Measurements from ENCODE around the gene ARL6IP6.
A peak's percentile ranks its signal among the peaks of the same experiment; 100 is the strongest.
"Not testable (repeated sequence)": the region's sequence is repeated elsewhere in the genome, so short reads cannot be mapped to it uniquely, and the experiment has no call there.

ARL6IP6 gene

DNA sequence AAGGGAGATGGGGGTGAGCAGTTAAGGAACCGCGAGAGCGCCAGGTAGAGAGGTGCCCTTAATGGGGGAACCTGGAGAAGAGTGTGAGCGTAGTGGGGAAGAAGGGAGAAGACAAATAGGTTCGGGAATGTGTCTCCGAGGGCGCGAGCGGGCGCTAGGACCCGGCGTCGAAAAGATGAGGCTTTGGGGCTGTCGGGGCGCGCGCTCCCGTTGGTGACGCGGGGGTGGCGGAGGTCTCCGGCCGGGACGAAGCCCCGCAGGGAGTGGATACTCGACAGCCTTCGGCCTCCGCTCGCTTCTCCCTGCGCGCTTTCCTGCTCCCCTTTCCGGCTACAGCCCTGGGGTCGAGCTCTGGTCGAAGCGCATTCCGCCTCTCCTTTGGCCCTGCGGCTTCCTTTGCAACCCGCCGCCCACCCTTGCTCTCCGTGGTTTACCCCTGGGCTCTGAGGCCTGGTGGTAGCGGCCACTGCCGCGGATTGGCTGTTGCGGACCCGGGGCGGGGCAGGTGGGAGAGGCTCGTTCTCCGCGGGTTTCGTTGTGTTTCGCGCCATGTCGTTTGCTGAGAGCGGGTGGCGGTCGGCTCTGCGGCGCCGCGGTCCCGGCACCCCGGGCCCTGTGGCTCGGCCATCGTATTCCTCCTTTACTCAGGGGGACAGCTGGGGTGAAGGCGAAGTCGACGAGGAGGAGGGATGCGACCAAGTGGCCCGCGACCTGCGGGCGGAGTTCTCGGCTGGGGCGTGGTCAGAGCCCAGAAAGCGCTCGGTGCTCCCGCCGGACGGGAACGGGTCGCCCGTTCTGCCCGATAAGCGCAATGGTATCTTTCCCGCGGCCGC lies at the start of gene ARL6IP6:
Gene ARL6IP6 (plus strand): TSS at position 545 of the 833 bp plus-strand sequence. CDS start 5 bp downstream, at position 550.
- peak; percentile 88 for DNase-seq

DNA sequence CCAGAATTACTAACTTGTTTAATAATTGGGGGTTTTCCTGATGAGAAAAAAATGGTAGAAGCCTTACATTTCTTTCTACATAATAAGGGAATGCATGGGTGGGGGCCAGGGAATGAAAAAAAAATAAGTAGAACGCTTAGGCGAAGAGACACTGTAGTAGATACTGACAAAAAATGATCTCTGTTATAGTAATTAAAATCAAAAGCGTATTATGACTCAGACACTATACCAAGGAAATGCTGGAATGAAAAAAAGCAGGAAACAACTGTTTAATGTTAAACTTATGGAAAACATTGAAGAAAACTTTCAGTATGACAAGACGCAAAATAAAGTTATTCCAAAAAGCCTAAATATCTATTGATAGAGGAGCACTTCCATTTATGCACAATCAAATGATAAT lies 44.1 kb upstream of the ARL6IP6 start:
- DNase-seq: no peak

DNA sequence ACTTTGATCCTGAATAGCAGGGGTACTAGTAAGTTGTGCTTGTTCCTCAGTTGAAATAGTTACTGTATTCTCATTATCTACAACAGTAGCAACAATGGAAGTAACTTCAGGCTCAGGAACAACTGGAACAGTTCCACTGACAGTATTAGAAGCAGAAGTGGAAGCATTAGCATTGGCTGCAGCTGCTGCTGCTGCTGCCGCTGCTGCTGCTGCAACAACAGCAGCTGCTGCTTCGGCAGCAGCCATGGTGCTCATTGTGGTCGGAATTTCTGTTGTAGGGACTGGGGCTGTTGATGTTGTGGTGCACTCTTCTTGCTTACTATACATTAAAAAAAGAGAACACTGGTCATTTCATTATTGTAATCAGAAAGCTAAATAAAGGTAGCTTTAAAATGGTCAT lies 42.0 kb upstream of the ARL6IP6 start:
- no peak for DNase-seq

DNA sequence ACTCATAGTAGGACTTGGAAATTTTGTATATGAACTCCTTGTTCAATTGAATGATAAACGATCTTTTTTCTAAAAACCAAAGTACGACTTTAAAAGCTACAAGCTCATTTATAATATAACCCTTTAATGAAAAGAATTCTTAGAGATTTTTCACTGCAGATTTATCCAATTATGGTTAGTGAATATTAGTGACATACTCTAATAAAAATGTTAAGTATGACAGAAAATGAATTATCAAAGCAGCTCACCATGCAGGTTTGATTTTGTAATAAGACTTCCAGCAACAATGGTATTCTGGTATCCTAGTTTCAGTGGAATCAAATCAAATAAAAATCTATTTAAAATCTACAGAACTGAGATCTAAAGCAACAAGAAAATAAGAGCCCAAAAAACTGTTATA lies 39.6 kb upstream of the ARL6IP6 start:
- no peak for DNase-seq

DNA sequence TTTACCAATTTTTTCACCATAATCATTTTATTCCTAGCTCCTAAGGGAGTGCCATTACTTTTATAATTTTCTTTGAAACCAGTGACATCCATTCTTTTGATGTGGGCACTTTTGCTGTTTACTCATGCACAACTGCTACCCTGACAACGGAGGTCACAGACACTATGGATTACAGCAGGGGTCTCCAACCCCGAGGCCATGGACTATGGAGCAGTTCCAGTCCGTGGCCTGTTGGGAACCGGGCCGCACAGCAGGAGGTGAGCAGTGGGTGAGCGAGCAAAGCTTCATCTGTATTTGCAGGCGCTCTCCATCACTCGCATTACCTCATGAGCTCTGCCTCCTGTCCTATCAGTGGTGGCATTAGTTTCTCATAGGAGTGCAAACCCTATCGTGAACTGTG lies 35.8 kb upstream of the ARL6IP6 start:
- DNase-seq: no peak

DNA sequence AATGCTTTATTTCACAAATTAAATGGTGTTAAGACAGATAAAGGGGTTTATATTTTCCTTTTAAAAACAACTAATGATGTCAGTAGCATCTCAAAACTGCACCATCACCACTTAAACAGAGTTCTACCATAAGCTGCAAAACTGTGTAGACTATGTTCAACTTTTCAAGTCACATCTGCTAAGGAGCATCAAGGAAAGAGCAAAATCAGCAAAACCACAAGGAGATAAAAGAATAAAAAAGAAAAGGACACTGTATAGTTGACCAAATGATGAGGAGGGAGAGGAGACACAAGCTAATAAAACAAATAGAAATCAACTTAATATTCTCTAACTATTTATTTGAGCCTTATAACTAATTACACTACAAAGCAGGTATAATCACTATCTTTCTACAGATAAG lies 35.0 kb upstream of the ARL6IP6 start:
- no peak for DNase-seq

DNA sequence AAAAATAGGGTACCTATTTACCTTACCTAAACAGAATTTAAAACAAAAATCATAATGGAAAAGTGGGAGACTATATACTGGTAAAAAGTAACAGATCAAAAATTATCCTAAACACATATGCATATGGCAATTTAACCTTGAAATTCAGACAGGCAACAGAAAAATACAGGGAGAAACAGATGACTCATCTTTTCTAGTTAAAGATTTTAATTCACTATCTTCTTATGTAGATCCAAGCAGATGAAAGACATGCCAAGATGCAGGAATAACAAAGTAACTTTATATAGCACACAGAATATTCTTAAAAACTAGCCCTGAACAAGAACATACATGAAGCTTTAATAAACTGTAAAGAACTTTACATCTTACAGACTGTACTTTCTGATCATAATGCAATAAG lies 32.1 kb upstream of the ARL6IP6 start:
- no peak for DNase-seq

DNA sequence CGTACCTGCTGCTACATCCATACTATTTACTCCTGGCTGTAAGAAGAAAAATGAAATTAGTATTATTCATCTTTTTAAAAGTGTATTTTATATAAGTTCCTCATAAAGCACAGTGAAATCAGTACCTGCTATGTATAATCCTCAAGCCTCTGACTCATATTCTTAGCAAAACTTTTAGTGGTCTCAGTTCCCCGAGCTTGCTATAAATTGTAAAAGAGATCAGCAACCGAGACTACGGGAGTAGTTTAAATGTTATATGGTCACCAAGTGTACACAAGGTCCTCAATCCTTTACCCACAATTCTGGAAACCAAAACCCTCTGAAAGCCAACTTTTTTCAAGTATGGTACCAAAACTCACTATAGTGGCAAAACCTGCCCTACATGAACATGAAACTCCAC lies 25.4 kb upstream of the ARL6IP6 start:
- DNase-seq: no peak

DNA sequence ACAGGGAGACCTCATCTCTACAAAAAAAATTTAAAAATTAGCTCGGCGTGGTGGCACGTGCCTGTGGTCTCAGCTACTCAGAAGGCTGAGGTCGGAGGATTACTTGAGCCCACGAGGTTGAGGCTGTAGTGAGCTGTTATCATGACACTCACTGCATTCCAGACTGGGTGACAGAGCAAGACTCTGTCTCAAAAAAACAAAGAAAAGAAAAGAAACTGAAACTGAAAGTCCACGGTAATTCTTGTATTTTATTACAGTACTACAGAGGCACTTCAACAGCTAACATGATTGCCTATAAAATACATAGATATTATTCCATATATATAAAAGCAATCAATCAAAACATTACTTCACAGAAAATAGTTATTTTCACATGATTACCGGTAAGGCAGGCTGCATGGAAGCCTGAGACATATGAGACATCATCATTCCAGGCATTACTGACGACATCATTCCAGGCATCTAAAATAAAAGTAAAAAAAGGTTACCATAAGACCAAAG lies 24.2 kb upstream of the ARL6IP6 start:
- no peak for DNase-seq

DNA sequence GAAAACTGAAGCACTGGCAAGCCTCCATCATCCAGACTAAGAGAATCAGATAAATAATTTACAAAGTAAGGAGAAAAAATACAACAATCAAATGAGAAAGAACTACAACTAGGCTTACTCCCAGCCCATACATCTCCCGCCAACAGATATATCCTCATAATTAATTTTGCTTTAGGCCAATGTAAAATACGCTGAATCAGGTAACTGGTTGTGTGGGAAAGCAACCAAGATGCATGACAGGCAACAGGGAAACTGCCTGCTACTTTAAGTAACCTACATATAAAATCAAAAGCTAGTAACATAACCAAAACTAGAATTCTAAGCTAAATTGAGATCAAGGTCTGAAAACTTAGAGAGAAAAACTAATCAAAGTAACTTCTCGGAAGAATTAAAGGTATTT lies 22.7 kb upstream of the ARL6IP6 start:
- no peak for DNase-seq

DNA sequence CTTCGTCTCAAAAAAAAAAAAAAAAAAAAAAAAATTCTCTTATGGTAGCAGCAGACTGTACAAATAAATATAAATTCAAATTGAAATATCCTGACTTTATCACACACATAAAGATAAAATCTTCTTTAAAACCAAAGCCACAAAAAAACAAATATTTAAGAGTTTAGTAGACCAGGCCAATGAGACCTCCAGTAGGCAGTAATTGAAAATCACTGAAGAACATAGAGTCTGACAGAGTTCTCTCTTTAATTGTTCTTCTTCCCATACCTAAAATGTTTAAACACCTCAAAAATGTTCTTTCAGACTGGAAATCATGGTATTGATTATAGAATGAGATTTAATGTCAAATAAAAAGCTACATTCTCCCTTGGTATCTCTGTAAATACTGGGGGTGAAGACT lies 21.9 kb upstream of the ARL6IP6 start:
- no peak for DNase-seq

DNA sequence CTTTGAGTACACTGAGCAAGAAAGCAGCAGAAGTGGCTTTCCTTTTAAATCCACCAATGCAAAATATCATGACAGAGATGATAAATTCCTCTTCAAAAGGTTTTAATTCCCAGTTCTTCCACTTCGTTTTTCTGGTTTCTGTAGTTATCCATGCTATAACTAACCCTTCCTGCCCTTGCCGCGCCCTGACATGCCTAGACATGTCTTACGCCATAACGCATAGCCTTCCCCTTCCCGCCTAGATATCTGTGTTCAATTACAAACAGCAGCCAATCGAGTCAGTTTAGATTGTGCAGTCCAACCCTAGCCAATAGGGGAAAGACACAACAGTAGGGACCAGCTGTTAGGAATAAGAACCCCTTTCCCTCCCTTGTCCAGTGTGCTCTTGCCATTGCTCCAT lies 17.2 kb upstream of the ARL6IP6 start:
- DNase-seq: no peak

DNA sequence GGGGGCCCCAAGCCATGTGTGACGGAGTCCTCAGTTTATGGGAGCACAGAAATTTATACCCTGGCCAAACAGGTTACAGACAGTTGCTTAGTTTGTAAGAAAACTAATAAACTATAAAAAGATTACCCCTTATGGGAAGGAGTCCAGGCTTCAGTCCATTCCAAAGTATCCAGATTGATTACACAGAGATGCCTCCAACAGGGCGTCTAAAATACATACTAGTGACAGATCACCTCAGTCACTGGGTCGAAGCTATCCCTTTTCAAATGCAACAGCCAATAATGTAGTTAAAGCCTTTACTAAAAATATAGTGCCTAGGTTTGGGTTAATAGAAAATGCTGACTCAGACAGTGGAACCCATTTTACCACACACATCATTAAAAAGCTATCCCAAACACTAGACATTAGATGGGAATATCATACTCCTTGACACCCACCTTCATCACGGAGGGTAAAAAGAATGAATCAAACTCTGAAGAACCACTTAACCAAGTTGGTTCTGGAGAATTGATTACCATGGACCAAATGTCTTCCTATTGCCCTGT lies 11.9 kb upstream of the ARL6IP6 start:
- DNase-seq: no peak

DNA sequence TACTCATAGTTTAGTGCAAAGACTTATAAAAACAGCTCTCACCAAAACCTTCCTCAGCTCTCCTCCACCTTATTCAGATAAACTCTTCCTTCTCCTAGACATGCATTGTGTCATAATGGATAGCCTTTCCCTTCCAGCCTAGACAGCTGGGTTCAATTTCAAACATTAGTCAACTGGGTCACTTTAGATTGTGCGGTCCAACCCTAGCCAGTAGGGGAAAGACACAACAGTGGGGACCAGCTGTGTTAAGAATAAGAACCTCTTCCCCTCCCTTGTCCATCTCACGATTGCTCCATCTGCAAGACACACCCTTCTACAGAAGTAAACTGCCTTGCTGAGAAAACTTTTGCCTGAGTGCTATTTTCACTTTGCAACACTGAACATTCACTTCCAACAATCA lies 9.7 kb upstream of the ARL6IP6 start:
- DNase-seq: no peak

DNA sequence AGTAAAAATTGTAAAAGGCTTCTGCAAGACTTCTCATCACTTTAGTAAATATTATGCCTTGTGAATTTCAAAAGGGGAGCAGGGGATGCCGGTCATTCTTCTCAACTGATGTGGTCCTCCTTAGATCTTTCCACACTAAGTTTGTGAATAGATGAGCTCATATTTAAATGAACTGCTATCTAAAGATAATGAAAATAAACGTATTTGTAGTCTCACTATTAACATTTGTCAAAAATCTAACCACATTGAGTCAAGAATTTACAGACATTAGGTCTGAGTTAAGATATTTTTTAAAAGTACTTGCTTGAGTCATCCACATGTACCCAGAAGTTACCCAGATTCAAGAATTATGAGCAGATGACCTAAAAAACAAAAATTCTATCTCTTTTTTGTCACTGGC lies 7.7 kb upstream of the ARL6IP6 start:
- DNase-seq: no peak

DNA sequence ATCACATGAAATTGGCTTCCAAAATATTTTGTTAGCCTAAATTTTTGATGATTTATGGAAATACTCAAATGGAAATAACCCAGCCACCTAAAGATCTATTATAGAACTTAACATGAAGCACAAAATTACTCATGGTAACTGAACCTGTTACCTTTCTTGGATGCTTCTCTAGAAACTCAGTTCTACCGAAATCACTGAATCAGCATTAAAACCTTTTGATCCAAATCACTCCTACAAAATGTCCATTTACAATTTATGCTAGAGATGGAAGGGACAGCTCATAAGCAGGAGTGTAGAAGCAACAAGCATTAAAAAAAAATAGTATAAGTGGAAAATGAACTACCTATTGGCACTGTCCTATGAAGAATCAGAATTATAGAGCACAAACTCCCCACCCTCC lies 3.3 kb upstream of the ARL6IP6 start:
- DNase-seq: no peak

DNA sequence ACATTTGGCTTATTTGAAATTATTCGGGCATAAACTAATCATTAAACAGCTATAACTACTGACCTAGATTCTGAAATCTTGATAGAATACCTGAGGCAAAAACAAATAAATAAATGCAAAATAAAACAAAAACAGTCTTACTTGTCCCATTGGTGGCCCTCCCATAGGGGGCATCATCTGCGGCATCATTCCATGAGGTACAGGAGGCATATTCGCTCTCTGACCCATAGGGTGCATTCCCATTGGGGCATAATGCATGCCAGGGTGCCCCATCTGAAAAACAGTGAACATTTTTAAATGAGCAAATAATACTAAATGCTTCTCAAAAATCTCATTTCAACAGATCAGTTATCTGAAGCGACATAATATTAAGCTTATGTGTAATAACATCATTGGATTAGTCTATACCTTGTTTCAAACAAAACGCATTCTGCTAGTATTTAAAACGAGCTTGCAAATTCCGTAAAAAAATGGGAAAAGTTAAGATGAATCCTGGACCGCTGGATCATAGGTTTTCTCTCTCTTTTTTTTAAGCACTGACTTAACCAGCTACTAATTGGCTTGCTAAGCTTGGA lies 2.5 kb upstream of the ARL6IP6 start:
- DNase-seq: peak; percentile 3

DNA sequence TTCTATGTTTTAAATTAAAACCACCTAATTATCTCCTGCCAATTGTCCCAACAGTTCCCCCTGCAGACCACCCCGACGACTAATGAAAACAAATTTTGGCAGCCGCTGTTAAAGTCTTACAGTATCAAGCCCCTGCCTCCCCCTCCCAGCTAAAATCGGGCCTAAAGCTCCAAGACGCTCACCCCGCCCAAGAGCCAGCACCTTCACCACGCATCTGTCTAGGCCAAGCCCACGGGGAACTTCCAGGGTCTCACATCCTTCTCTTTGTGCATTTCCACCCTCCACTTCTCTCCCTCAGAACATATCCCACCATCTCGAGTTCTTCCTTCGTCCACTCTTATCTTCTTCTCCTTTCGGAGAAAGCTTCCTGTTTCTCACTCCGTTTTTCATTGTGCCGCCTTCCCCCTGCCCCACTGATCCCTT lies 1.6 kb upstream of the ARL6IP6 start:
- peak; percentile 39 for DNase-seq

DNA sequence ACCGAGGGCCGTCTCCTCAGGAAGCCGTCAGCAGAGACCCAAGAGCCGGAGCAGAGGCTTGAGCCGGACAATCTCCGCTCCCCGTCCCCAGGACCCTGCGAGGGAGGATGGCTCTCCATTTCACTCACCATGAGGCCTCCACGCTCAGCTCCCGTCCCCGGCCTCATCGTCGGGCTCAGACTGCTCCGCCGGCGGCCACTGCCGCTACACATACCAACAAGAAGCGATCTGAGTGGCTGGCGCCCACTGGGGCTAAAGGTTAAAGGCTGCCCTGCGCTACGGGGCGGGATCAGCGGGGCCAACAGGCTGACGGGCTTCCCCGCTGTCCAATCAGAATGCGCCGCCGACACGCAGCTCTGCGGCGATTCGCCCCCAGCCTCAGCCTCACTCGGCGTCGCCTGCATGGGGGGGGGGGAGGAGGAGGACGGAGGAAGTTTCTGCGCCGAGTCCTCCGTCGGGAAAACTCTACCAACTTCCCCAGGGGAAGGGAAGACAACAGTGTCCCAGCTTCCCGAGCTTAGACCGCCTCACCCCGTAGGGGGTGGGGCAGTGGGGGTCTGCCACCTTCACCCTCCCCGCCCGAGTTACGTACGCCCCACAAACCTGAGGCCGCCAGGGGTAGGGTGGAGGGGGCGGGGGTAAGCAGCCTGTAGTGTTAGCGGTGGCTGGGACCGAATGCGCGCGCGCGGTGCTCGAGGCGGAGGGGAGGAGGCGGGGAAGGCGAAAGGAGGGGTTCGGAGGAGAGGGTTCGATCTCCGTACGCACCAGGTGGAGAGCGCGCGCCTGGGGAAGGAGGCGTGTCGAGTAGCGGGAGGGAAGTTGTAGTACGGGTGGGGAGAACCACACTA lies 968 bp upstream of the ARL6IP6 start, which contains the start of gene PRPF40A:
Gene PRPF40A (minus strand): TSS at position 234 of the 848 bp plus-strand sequence. CDS start 22 bp downstream, at position 212.
- peak; percentile 93 for DNase-seq

DNA sequence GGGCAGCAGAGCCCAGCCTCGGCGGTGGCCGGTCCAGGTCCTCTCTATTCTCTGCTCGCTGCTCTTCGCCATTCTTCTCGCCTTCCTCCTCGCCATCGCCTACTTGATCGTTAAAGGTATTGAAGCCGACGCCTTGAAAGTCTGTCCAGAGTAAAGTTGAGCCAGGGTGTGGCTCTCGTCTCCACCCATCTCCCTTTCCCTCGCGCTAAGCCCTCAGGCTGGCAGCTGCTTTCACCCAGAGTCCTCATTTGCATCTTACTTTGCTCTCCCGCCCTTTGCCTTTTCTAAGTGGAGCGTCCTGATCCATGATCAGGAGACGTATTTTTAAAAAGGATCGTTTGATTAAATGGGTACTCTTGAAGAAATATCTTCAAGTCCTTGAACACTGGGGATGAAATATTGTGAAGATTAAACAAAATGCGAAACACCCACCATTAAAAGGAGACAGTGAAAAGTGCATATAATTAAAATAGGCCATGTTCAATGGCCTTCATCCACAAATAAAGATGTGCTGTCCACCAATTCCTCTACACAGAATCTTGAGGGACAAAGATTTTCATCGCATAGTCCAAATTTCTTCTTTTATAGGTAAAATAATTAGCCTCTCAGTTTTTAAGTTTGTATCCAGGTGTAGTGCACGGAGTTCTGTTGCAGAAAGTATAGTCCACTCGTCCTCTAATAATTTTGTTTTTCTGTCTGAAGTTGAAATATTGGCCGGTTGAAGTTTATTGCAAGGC lies 657 bp downstream of the ARL6IP6 start:
- DNase-seq: peak; percentile 54

DNA sequence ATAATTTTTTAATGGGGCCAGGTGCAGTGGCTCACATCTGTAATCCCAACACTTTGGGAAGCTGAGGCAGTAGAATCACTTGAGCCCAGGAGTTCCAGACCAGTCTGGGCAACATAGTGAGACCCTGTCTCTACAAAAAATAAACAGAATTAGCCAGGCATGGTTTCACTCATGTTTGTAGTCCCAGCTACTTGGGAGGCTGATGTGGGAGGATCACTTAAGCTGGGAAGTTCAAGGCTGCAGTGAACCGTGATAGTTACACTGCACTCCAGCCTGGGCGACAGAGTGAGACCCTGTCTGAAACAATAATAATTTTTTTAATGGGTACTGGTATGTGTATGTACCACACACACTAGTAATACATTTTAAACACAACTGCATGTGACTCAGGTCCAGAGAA lies 2.4 kb downstream of the ARL6IP6 start:
- DNase-seq: no peak

DNA sequence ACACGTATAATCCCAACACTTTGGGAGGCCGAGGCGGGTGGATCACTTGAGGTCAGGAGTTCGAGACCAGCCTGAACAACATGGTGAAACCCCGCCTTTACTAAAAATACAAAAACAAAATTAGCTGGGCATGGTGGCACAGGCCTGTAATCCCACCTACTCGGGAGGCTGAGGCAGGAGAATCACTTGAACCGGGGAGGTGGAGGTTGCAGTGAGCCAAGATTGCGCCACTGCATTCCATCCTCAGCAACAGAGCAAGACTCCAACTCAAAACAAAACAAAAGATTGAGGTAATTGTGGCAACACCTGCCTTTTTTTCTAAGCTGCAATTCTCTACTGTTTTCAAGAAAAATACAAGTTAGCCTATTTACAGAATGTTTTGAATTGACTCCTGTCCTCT lies 4.2 kb downstream of the ARL6IP6 start:
- not testable (repeated sequence) for DNase-seq
